OCI-LY1 (cell line): ENCODE data around the gene TRIM31.

Experiments
- EZH2 ChIP-seq: fragments of 200-600 bp; sonication (generic), shearing (Covaris generic); IDR thresholded peaks from 2 replicates; pipeline ENCODE4 v1.8.0; 2017; ENCODE audit warnings: borderline replicate concordance, mixed run types, mild to moderate bottlenecking, antibody characterized with exemption, low read length, moderate library complexity, mixed read lengths
- TF ChIP-seq, protein P1 (sequence below): fragments of 200-600 bp; sonication (generic), shearing (Covaris generic); IDR thresholded peaks from 2 replicates; pipeline ENCODE4 v1.5.1; 2017; ENCODE audit warnings: mild to moderate bottlenecking, antibody characterized with exemption, low read length, moderate library complexity, mixed read lengths

DNA sequence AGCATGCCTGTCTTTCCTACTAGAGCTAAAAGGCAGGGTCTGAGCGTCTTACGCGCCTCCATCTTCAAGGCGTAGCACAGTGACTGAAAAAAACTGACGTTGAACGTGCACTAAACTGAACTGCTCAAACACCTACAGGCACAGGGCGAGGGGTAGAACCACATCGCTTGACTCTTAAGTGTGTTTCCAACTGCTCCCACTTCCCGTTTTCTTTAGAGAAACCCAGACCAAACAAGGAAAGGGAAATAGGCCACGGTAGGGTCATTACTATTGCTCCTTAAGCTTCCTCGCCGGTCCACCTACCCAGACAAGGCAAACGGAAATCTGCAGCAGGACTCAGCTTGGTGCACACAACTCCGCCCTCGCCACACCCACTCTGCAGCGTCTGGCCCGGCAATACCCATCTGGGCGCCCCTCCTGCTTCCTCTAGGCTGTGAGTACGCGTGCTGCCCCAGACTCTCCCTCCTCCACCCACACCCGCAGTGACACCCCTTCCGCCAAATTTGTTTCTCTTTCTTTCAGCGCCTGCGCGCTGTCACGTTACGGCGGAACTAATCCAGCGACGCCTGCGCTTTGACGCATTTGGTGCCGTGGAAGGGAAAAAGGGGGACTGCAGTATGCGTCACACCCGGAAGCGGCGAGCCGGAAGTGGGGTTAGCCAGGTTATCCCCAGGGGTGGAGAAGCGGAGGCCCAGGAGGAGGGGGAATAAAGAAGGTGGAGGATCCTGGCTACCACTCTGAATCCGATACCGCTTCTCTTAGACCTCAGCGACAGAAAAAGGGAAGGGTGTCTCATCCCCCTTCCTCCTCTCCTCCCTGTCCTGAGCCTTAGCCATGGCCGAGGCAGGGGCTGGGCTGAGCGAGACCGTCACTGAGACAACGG is 46.1 kb downstream of the TRIM31 start, which contains the start of gene PPP1R11:
- TF ChIP-seq EZH2: no peak
- TF ChIP-seq, protein P1, sequence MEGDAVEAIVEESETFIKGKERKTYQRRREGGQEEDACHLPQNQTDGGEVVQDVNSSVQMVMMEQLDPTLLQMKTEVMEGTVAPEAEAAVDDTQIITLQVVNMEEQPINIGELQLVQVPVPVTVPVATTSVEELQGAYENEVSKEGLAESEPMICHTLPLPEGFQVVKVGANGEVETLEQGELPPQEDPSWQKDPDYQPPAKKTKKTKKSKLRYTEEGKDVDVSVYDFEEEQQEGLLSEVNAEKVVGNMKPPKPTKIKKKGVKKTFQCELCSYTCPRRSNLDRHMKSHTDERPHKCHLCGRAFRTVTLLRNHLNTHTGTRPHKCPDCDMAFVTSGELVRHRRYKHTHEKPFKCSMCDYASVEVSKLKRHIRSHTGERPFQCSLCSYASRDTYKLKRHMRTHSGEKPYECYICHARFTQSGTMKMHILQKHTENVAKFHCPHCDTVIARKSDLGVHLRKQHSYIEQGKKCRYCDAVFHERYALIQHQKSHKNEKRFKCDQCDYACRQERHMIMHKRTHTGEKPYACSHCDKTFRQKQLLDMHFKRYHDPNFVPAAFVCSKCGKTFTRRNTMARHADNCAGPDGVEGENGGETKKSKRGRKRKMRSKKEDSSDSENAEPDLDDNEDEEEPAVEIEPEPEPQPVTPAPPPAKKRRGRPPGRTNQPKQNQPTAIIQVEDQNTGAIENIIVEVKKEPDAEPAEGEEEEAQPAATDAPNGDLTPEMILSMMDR: no peak; the same call in 1 of the 2 replicates
